Activated gamma-delta T cell treated with anti-CD3 and anti-CD28 coated beads, Interleukin-2, amount 50 U/mL, for 16 hours (primary cell): ENCODE results near the gene CLIP2.

ENCODE experiments used
- DNase-seq: peaks from one replicate; pipeline ENCODE4 v3.0.0-alpha.2; 2020; ENCODE audit warnings: low read depth

CLIP2 gene

DNA sequence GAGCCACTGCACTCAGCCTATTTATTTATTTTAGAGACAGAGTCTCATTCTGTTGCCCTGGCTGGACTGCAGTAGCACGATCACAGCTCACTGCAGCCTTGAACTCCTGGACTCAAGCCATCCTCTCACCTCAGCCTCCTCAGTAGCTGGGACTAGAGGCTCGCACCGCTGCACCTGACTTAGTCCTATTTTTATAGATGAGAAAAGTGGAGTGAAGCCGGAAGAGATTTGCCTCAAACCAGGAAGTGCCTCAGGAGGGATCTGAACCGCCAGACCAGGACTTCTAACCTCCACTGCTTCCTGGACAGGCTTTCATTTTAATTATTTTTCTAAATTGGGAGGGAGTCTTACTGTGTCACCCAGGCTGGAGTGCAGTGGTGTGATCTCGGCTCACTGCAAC, 17.5 kb upstream of the CLIP2 start:
- no peak for DNase-seq

- DNase-seq = no peak
Measured at GRCh38 chr7:74272305-74273038, 16.7 kb upstream of the CLIP2 start.

- DNase-seq = no peak
Measured at GRCh38 chr7:74275401-74275881, 13.8 kb upstream of the CLIP2 start.

DNA sequence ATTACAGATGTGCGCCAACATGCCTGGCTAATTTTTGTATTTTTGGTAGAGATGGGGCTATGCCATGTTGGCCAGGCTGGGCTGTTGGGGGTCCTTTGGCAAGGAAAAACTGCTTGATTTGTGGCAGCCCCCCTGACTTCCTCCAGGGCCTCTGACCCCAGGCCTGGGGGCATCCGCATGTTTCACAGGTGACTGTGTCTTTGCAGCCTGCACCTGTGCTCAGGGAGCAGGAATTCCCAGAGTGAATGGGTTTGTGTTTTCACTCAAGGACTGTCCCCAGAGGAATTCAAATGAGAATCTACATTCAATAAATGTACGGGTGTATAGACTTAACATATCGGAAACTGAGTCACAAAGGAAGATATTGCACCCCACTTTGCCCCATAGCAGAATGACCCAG, 11.6 kb upstream of the CLIP2 start:
- no peak for DNase-seq

DNA sequence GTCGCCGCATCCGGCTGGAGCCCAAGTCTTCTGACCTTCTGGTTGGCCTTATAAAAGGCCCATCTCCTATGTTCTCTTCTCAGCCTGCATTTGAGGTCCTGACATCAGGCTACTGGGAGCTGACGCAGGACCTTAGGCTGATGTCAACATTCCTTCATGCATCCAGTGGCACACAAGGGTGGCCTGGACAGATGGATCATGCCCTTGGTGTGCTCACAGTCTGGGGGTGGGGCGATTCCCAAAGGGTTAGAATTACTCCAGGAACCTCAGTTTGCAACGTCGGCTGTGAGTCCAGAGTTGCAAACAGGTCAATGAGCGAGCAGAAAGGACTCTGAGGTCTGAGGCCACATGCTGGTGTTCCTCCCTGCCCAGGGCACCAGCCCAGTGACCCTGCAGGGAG, 8.2 kb upstream of the CLIP2 start:
- DNase-seq = no peak

GRCh38 chr7:74282748-74283459, 6.3 kb upstream of the CLIP2 start:
- no peak for DNase-seq

DNA sequence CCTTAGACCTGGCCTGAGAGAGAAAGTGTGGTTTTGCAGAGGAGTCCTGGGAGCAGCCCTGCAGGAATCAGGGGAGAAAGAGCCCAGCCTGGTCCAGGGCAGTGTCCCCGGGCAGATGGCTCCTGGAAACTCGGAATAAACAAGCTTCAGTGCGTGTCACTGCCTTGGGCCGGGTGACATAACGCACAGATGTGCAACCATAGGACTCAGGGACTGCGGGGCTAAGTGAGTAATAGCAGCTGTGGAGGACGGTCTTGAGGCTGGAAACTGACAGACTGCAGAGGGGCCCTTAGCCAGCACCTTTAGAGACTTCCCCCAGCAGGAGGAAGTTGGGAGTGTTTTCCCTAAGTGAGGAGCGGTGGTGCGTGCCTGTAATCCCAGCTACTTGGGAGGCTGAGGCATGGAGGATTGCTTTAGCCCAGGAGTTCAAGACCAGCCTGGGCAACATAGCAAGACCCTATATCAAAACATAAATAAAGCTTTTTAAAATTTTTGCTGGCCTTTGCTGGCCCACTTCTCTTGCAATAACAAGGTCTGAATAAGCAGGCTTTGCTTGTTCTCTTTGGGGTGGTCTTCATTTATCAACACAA, 5.3 kb upstream of the CLIP2 start:
- DNase-seq = no peak

GRCh38 chr7:74284781-74285259, 4.4 kb upstream of the CLIP2 start:
- DNase-seq = no peak

- DNase-seq = no peak
Measured at GRCh38 chr7:74286131-74286530, 3.1 kb upstream of the CLIP2 start.

GRCh38 chr7:74287303-74288033, 1.7 kb upstream of the CLIP2 start:
- DNase-seq = no peak

- no peak for DNase-seq
Measured at GRCh38 chr7:74288034-74288881, 949 bp upstream of the CLIP2 start.

GRCh38 chr7:74289659-74290552, 699 bp downstream of the CLIP2 start:
- DNase-seq = peak; percentile 24

GRCh38 chr7:74290553-74290950, 1.3 kb downstream of the CLIP2 start:
- no peak for DNase-seq

DNA sequence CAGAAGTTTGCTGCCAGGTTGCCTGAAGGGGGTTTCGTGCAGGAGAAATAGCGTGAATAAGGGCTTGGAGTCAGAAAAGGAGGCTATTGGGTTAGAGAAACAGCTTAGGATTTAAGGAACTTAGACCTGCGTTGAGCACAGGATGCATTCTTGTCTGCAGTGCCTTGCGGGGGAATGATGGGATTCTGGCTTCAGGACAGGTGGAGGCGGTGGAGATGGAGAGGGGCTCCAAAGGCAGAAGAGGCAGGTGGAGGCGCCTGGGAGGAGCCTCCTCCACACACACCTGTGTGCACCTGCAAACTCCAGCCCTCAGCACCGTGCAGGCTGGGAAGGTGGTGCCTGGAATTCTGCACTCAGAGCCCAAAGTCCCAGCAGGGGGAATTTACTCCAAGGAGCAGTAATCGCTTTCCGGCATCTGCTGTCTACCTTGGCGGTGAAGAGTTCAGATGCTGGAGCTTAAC, 1.8 kb downstream of the CLIP2 start:
- no peak for DNase-seq

- DNase-seq = no peak
Measured at GRCh38 chr7:74291535-74291934, 2.3 kb downstream of the CLIP2 start.

DNA sequence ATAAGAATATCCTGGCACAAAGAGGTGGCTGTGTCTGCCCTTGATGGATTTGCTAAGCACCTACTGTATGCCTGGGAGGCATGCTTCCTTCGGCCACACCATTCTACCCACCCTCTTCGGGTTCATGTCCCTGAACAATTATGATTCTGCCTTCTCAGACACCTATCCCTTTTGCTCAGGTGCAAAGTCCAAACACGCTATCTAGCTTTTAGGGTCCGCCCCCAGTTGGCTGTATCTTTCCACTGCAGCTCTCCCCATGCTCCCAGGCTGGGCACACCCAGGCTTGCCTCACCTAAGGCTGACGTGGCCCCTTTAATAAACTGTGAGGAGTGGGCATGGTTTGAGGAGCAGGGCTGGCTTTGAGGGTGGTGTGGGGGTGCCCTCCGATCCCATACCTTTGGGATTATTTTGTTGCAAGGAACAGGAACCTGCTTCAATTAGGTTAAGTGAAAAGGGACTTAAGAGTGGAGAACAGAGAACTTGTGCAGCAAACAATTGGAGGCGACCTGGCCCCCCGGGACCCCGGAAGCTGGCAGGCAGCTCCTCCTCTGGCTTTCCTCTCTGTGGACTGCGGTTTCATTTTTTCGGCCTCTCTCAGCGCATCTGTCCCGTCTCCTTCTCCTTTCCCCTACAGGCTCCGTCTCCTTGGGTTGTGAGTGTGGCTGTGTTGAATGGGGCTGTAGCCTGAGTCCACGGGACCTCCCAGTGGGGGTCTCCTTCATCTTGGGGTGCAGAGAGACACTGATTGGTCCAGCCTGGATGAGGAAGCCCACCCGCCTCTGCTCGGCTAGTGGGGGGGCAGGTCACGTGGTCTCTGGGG, 3.8 kb downstream of the CLIP2 start:
- no peak for DNase-seq

- DNase-seq = no peak
Measured at GRCh38 chr7:74293577-74293908, 4.3 kb downstream of the CLIP2 start.

DNA sequence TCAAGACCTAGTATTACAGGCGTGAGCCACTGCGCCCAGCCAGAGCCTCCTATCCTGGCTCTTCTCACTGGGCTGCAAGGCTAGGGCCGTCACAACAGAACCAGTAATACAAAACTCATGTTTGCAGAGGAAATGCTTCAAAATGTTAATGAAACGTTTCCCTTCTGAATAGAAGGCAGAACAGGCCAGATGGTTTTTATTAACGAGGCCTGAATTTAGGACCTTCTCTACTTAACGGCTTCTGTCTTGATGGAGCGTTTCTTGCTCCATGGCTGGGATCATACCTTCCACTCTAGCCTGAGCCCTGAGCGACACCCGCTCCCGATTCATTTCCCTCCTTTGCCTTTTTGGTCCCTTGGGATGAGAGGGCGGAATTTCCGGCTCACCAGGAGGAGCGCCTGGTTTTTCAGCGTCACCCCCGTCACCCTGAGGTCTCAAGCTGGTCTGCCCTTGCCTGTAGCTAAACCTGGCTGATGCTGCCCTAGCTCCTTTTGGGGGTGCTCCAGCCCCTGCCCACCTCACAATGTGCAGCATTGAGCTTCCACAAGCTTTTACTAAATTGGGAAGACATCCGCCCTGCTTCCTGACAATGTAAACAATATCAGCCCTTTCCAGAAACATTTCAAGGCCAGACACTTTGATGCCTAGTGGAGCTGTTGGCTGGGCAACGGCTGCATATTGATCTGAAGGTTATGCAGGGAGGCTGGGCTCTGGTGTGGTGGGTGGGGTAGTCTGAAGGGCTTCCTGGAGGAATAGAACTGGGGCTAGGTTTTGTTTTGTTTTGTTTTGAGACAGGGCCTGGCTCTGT, 5.2 kb downstream of the CLIP2 start:
- DNase-seq = no peak
